Body of pancreas (tissue), 4 donors: ENCODE data around the gene ZNF135. TPM values are rescaled to one million over a fixed set of nuclear protein-coding genes. Genes with fewer than 3 reads are reported as not detected.

Experiments used
- ATAC-seq: fragments of 150-250 bp; one replicate; pipeline ENCODE4 v1.9.1; 2016
- DNase-seq, 4 donors: peaks; one replicate each; pipeline ENCODE4 v3.0.0-alpha.2; 2019
- H3K27ac ChIP-seq, 4 donors: fragments of 200-600 bp; sonication (generic); 1 replicate in 3 of 4; 2 replicates in 1 of 4; pipeline versions ENCODE4 v1.5.1 to v1.6.1; 2016 to 2019; ENCODE audit warnings: mild to moderate bottlenecking in 1 of 4, mixed read lengths in 1 of 4, moderate library complexity in 1 of 4
- H3K27me3 ChIP-seq, 2 donors: fragments of 200-600 bp; sonication (generic); one replicate each; pipeline ENCODE4 v1.6.0; 2016; ENCODE audit warnings: mild to moderate bottlenecking in 1 of 2
- H3K36me3 ChIP-seq, 2 donors: fragments of 200-600 bp; sonication (generic); replicated peaks in 1 of 2; 2 replicates each; pipeline ENCODE4 v1.5.1; 2016; ENCODE audit warnings: low read depth in 2 of 2; ENCODE audit not compliant: insufficient read depth in 1 of 2
- H3K4me1 ChIP-seq: fragments of 200-600 bp; sonication (generic); one replicate; pipeline ENCODE4 v1.6.0; 2016
- H3K4me3 ChIP-seq, 2 donors: fragments of 200-600 bp; sonication (generic); 1 replicate in 1 of 2; 2 replicates in 1 of 2; pipeline ENCODE4 v1.5.1; 2016 to 2019
- H3K9me3 ChIP-seq, 3 donors: fragments of 200-600 bp; sonication (generic); 1 replicate in 2 of 3; 2 replicates in 1 of 3; pipeline ENCODE4 v1.5.1; 2016
- CTCF ChIP-seq, 7 experiments: fragments of 450-650 bp in 4 of 7; fragments of 200-600 bp in 3 of 7; sonication (generic) in 3 of 7; IDR thresholded peaks; one replicate each; pipeline ENCODE4 v1.5.1; 2016 to 2019; ENCODE audit warnings: antibody characterized with exemption in 7 of 7
- POLR2A ChIP-seq, 3 donors: fragments of 450-650 bp; IDR thresholded peaks; one replicate each; pipeline ENCODE4 v1.6.1; 2016; ENCODE audit warnings: antibody characterized with exemption in 3 of 3, mild to moderate bottlenecking in 2 of 3
- WGBS, 2 donors: methylation state at CpG; one replicate each; pipeline ENCODE4 v1.1.5; 2017; 5-methylcytosine and 5-hydroxymethylcytosine counted together
- intact Hi-C: fragments of 100-400 bp; cut with DNase I; formaldehyde crosslinking; loops from one replicate; pipeline ENCODE4 v1.15.1; 2023
- total RNA-seq, 2 donors: library from RNA; depleted of rRNA; stranded (reverse); fragments of >200 nt; gene quantifications; one replicate each; pipeline ENCODE4 v1.1.0, GENCODE V29; 2016

ZNF135 gene
- total RNA-seq, 2 donors from 2014 or later = 3.9 to 4.9 TPM

DNA sequence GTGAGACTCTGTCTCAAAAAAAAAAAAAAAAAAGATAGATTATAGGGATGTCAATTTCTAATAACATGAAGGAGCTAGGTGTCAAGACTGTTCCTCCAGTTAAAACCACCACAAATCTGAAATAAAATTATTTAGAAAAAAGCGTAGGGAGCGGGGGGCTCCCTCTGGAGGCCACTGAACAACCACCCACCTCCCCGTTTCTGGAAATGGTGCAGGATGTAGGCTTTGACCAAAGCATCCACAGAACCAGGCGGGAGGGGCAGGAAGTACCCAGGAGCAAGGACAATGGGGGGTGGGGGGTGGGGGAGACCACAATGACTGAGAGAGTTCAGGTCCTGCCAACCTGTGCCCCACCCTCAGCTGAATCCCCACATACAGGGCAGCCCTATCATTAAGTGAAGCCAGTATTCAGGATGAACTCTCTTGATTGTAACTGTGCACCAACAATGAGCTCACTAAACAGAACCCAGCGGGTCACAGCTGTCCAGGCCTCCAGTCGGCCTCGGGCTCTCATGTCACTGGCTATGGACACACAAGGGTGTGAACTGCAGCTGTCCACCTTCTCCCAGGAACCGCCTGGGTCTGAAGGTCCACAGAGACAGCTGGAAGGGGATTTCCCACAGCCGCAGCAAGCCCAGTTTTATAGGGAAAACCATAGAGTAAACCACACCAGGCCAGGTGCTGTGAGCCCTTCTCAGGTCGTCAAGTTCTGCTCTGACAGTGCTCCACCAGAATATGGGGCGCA is 32.3 kb downstream of the ZNF135 start:
- H3K4me3 ChIP-seq = no peak overlapping the region
- peaks cover 0 to 8% (median 0%) of the 10 kb centered on the region in 3 donors for H3K9me3 ChIP-seq
- no peak for ATAC-seq

DNA sequence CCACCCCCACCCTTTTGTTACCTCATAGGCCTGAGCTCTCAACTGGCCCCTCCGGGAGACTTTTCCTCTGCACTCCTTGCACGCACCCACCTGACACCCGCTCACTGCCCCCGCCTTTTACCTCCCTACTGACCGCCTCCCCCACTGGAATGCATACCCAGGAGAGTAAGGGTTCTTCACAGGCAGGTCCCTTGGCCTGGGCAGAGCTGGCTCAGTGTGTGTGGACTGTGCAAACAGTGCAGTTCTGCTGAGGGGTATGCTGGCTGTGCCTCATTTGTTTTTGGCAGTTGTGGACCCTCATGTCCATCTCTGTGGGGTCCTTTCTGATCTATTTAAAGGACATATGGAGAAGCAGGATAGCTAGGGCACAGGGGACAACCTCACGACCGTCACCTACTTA is 34.0 kb downstream of the ZNF135 start:
- H3K4me3 ChIP-seq = no peak overlapping the region
- ATAC-seq = no peak
- intact Hi-C loops = no loop called here
- H3K27me3 ChIP-seq = no peaks in the 10 kb centered on the region
- peaks cover 0 to 8% (median 0%) of the 10 kb centered on the region in 3 donors for H3K9me3 ChIP-seq
- 96% methylated on average over 7 of the region's 7 CpGs for WGBS, 2 donors
- no peak for DNase-seq
- peaks cover 9% of the 10 kb centered on the region for H3K4me1 ChIP-seq
- TF ChIP-seq POLR2A (IDR thresholded peaks at IDR 0.05) = no peak
- no peak for TF ChIP-seq CTCF (IDR thresholded peaks at IDR 0.05)
- H3K36me3 ChIP-seq = no peaks in the 10 kb centered on the region
- no peak overlapping the region for H3K27ac ChIP-seq

More for the DNA sequence above, 32.3 kb downstream of the ZNF135 start:
- H3K36me3 ChIP-seq = no peaks in the 10 kb centered on the region
- no peaks in the 10 kb centered on the region for H3K4me1 ChIP-seq
- no peak overlapping the region for H3K27ac ChIP-seq
- TF ChIP-seq POLR2A (IDR thresholded peaks at IDR 0.05) (no peak), CTCF (IDR thresholded peaks at IDR 0.05) (no peak)
- no peak for DNase-seq
- WGBS, 2 donors = 81 to 83% methylated on average over 8 to 11 of the region's 11 CpGs
- H3K27me3 ChIP-seq = no peaks in the 10 kb centered on the region
- intact Hi-C loops = no loop called here

DNA sequence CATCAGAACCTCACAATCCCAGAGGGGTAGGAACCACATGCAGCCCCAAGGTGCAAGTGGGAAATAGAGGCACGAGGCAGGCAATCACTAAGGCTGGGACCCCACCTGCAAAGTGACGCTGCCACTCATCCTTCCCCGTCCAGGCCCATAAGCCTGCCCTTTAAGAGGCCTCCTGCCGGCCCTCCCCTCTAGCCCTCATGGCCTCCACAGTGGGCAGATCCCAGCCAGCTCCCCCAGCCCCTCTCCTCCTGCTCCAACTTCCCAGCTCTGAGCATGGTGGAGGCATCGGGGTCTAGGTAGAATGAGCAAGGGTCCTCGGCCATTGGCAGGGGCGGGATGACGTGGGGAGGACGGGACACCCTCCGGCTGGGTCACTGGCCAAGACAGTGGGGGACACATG is 36.2 kb downstream of the ZNF135 start:
- H3K36me3 ChIP-seq = no peaks in the 10 kb centered on the region
- no peak overlapping the region for H3K27ac ChIP-seq
- peaks cover 0 to under 1% (median 0%) of the 10 kb centered on the region in 3 donors for H3K9me3 ChIP-seq
- intact Hi-C loops = no loop called here
- WGBS, 2 donors = 91 to 95% methylated on average over 4 to 10 of the region's 10 CpGs
- no peak for DNase-seq
- H3K27me3 ChIP-seq = no peaks in the 10 kb centered on the region
- ATAC-seq = no peak
- peaks cover 13% of the 10 kb centered on the region for H3K4me1 ChIP-seq
- no peak overlapping the region for H3K4me3 ChIP-seq
- TF ChIP-seq CTCF (IDR thresholded peaks at IDR 0.05) = no peak

- H3K27me3 ChIP-seq = no peaks in the 10 kb centered on the region
- DNase-seq (no peak), ATAC-seq (no peak)
- WGBS, 2 donors = 88 to 91% methylated on average over 13 of the region's 13 CpGs
- intact Hi-C loops = no loop called here
- H3K9me3 ChIP-seq = no peaks in the 10 kb centered on the region
- H3K27ac ChIP-seq = no peak overlapping the region
- peaks cover 13% of the 10 kb centered on the region for H3K4me1 ChIP-seq
- H3K36me3 ChIP-seq = no peaks in the 10 kb centered on the region
- TF ChIP-seq POLR2A (IDR thresholded peaks at IDR 0.05) (no peak), CTCF (IDR thresholded peaks at IDR 0.05) (no peak)
- H3K4me3 ChIP-seq = no peak overlapping the region
Measured at GRCh38 chr19:58096884-58097283, 37.8 kb downstream of the ZNF135 start.

DNA sequence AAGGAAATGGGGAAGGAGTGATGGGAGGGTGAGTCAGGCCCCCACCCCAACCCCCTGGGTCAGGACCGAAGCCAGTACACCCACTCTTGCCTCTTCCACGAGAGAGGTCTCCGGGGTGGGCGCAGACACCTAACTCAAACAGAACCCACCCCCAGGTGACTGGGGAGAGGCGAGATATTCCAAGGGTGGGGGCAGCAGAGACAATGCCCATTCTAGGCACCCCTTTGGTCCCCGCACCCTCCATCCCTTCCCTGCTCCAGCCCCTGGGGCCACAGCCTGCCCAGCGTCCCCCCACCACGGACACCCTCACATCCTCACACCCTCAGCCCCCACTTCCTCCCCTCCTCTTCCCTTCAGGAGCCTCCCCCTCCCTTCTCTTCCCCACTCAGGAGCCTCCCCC is 38.3 kb downstream of the ZNF135 start:
- peak overlapping the region in 1 of 4 donors; percentile 84 for H3K27ac ChIP-seq
- no peak for TF ChIP-seq POLR2A (IDR thresholded peaks at IDR 0.05)
- no peak for TF ChIP-seq CTCF (IDR thresholded peaks at IDR 0.05)
- peaks cover 13% of the 10 kb centered on the region for H3K4me1 ChIP-seq
- H3K27me3 ChIP-seq = no peaks in the 10 kb centered on the region
- H3K36me3 ChIP-seq = no peaks in the 10 kb centered on the region
- H3K9me3 ChIP-seq = no peaks in the 10 kb centered on the region
- WGBS, 2 donors = 39% methylated on average over 8 of the region's 8 CpGs
- ATAC-seq (no peak), DNase-seq (no peak)
- peak overlapping the region in 1 of 2 donors; percentile 66 for H3K4me3 ChIP-seq
- intact Hi-C loops = no loop called here
